Suppressor macrophage (primary cell): ENCODE results near the gene TMEM245.
"Not testable (repeated sequence)": the region's sequence is repeated elsewhere in the genome, so short reads cannot be mapped to it uniquely, and the experiment has no call there.

ENCODE experiments used
- DNase-seq, 4 experiments: peaks; one replicate each; pipeline ENCODE4 v3.0.0-alpha.2; 2020 to 2022

The TMEM245 gene

DNA sequence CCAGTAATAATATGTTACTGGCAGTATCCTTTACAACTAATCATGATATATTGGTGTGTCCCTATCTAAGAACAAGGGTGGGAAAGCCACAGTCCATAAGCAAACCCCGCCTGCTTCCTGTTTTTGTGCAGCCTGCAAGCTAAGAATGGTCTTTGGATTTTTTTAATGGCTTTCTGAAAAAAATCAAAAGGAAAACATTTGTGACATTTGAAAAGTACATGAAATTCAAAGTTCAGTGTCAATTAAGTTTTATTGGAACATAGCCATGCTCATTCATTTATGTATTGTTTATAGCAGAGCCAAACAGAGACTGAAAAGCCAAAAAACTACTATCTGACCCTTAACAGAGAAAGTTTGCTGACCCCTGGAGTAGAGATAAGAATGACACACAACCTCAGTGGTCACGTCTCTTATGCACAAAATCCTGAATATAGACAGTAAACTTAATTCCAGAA lies 12.8 kb upstream of the TMEM245 start:
- DNase-seq, result peak in 1 of 4 experiments; percentile 5

- DNase-seq, result no peak
These were observed 9.9 kb upstream of the TMEM245 start for GRCh38 chr9:109129470-109130197.

DNA sequence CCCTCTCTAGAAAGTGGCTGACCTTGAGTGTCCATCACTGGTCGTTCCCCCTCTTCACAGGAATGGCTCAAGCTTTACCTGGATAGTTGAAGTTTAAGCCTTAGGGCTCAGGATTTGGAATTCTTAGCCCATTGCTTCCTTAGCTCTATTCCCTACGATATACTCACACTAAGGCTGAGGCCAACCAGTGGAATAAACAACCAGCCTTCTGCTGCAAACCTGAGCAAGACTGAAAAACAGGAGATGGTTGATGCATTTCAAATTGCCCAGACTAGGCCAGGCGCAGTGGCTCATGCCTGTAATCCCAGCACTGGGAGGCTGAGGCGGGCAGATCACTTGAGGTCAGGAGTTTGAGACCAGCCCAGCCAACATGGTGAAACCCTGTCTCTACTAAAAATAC lies 6.9 kb upstream of the TMEM245 start:
- DNase-seq, result not testable (repeated sequence)

- no peak for DNase-seq
These were observed 4.4 kb upstream of the TMEM245 start for GRCh38 chr9:109124121-109124520.

DNA sequence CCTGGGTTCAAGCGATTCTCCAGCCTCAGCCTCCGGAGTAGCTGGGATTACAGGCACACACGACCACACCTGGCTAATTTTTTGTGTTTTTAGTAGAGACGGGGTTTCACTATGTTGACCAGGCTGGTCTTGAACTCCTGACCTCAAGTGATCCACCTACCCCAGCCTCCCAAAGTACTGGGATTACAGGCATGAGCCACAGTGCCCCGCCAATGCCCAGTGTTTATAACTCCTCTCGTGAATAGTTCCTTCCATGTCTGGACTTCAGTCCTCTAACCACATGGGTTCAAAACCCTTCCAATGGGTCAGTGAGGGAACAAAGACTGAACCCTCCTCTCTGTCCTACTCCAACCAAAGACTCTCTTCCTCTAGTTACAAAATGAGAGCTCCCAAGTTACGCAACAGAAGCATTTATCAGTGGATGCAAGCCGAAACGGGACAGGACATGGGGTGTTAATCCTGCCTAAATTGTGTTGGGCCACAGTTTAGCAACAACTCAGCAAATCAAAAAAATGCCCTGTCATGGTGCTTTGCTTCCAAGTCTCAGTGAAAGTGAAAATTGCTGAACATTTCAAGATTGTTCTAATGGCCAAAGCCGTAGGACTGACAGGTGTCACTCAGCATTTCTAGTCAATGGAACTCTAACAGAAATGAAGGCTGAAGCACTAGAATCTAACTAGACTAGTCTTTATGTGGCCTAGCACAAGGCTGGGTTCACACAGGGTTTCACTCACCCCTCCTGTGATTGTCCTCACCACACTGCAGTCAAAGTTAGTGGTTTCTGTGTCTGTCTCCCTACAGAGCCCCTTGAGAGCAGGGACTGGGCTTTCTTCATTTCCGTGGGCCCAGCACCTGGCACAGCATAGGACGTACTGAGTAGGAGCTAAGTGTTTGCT lies 3.2 kb upstream of the TMEM245 start:
- peak in 3 of 4 experiments; percentile 25 to 46 (median 43) for DNase-seq

GRCh38 chr9:109121232-109121796 lies 1.6 kb upstream of the TMEM245 start:
- DNase-seq, result no peak

- no peak for DNase-seq
These were observed 550 bp upstream of the TMEM245 start for GRCh38 chr9:109120204-109120789.

DNA sequence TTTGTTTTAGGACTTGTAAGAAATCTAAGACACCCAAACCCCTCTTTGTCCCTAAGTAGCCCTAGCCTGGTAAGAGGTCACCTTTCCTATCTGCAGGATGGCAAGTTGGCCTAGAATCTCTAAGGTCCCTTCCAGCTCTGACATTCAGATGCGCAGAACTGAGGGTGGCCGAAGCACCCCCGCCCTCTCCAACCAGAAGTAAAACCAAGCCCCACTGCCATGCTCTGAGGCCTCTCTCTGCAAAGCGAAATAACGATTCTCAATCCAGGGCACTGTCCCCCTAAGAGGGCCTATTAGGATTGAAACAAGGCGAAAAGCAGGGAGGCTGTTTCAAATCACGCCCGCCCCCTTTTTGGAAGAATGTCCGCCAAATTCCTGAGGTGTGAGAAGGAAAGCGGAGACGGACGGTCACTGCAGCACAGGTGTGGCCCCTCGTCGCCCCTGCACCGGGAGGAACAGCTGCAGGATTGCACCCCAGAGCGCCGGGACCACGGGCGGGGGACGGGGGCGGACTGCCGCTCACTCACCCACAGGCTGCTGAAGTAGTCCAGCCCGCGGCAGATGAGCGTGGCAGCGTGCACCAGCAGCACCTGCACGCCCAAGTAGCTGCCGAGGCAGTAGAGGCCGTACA lies 824 bp downstream of the TMEM245 start:
- DNase-seq, result peak in 3 of 4 experiments; percentile 6 to 14 (median 7)

- peak in 3 of 4 experiments; percentile 4 to 31 (median 6) for DNase-seq
These were observed 1.6 kb downstream of the TMEM245 start for GRCh38 chr9:109117856-109118807.

DNA sequence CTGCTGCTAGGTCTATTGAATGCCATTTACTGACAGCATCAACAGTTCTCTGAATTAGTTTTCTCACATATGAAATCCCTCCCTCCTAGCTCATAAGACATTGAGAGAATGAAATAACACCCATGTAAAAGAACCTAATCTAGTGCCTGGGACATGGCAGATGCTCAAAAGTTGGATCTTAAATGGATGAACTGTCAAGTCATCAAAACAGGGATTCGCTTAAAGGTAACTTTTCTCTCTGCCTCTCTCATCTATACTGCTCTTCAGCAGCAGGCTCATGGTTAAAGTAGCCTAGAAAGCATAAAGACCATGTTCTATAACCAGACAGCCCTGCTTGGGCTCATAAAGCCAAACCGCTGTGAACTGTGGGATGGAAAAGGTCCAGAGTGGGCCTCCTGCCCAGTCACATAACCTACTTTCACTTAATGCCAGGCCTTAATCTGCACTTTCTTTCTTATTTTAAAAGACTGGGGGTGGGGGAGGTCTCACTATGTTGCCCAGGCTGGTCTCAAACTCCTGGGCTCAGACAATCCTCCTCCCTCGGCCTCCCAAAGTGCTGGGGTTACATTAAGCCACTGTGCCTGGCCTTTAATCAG lies 3.7 kb downstream of the TMEM245 start:
- no peak for DNase-seq

DNA sequence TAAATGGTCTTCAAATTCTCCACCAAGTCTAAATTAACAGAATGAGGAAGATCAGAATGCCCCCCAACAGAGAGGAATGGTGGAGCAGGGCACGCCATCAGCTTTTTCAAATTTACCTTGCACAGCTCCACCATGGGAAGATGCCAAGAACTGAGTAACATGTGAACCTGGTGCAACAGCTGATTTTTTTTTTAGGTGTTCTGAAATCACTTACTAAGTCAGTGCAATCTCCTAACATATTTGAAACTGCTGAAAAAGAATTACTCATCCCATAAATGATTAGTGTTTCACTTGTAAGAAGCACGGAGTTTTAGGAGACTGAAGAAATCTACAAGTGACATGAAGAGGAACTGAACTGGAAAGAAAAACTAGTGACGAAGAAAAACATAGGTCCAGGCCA lies 5.1 kb downstream of the TMEM245 start:
- DNase-seq, result no peak

DNA sequence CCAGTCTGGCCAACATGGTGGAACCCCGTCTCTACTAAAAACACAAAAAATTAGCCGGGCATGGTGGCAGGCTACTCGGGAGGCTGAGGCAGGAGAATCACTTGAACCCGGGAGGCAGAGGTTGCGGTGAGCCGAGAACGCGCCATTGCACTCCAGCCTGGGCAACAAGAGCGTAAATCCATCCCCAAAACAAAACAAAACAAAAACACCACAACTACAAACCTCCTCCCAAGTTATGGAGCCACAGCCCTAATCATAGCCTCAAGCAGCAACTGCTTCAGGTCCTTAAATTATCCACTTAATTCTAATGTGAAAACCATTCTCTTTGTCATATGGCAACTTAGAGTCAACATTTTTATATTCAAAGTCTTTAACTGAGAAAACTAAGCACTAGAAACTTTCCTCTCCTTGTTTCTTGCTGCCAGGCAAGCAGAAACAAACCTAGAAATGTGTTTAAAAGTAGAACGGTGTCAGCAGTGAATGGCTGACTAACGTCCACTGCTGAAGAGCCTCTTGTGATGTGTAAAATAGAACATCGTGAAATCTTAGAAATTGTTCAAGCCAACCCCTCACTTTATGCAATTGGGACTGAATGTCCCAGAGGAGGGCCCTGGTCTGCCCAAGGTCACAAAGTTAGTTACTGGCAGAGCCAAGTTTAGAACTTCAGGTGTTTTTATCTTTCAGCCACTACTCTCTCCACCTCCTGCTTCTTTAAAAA lies 5.7 kb downstream of the TMEM245 start:
- no peak for DNase-seq

GRCh38 chr9:109113254-109113653 lies 6.5 kb downstream of the TMEM245 start:
- DNase-seq, result no peak

DNA sequence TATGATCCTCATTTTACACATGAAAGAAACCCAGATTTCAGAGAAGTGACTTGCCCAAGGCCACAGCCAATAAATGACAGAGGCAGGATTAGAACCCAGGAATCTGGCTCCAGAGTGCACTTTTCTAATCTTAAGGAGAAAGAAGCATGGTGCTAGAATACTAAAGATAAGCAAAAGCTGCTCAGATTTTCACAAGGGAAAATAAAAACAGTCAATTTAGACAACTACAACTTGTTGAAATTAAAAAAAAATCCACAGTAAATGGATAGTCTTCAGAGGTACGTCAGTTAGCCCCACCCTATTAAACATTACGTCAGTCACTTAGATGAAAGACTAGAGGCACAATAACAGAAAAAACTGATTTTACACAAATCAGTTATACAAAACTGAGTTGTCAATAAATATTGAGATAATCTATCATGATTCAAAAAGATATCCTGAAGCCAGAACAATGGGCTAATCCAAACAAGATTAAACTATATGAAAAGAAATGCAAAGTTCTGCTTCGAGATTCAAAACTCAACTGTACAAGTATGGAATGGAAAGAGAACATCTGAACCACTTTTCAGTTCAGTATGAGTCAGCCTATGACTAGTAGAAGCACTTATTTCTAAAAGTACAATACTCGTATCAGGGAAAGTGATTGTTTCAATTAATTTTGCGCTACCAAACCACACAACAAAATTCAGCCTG lies 9.3 kb downstream of the TMEM245 start:
- DNase-seq, result peak in 2 of 4 experiments; percentile 3 to 9

DNA sequence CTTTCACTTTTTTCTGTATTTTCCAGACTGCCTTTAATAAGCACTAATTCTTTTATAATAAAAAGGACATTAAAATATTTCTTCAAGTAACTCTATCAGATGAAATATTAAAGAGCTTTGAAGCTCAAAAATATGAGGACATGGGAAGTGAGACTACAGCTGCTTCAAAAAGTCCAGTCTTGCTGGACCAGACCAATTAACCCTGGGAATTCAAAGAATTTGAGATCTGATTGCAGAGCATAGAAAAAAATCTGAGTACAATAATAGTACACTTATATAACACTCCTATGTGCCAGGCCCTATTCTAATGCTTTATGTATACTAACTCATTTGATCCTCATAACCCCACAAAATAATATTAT lies 9.8 kb downstream of the TMEM245 start:
- DNase-seq, result no peak

GRCh38 chr9:109108318-109108717 lies 11.4 kb downstream of the TMEM245 start:
- DNase-seq, result peak in 2 of 4 experiments; percentile 43 to 45

GRCh38 chr9:109107402-109108240 lies 12.1 kb downstream of the TMEM245 start:
- DNase-seq, result no peak

DNA sequence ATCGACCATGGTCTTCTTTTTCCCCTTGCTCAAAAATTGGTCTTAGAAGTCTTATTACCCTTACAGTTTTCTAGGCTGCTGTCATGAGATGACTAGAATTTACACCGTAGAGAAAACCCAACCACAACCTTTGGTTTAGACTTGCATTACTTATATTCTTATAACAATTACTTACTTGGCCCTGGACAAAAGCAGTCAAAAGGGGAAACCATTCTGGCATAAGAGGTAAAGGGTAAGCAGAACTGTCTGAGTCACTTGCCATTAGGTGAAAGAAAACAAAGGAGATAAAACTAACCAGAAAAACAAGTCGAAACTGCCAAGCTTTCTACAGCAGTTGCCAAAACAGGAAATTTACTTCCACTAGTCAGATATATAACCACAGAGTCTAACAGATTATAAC lies 17.9 kb downstream of the TMEM245 start:
- DNase-seq, result peak in 2 of 4 experiments; percentile 13 to 19
